K562 (cell line): ENCODE data around the gene FHIT. TPM values are rescaled to one million over a fixed set of nuclear protein-coding genes. Genes with fewer than 3 reads are reported as not detected.

Experiments used
- ATAC-seq: fragments of 200-7000 bp; cut with Tn5 transposase; 3 replicates; pipeline ENCODE4 v1.9.1; 2020; ENCODE audit warnings: moderate library complexity
- BruUV-seq: library from RNA; stranded (reverse); fragments of 400-500 nt; replicated peaks from 2 replicates; lab custom pipeline; 2021; lab: Mats Ljungman, UMichigan
- CTCF ChIA-PET: fragments of 300-600 bp; formaldehyde crosslinking; extraction: SDS; loops from one replicate; lab custom pipeline; 2021; ENCODE audit warnings: low intra/inter-chr PET ratio; lab: Yijun Ruan, JAX
- POLR2A ChIA-PET: fragments of 300-600, 350-650 bp; sonication (Branson Sonifier 250); formaldehyde crosslinking; extraction: SDS; loops from one replicate; lab custom pipeline; 2021; ENCODE audit warnings: antibody characterized with exemption, inconsistent platforms; lab: Yijun Ruan, JAX
- DNase-seq, 4 experiments: peaks; one replicate each; pipeline versions ENCODE4 v3.0.0 to v3.0.0-alpha.2; 2011 to 2018; ENCODE audit warnings: low spot score in 3 of 4, mixed read lengths in 3 of 4; ENCODE audit errors: extremely low read depth in 1 of 4
- FAIRE-seq: peaks from 2 replicates; lab custom pipeline; 2011; peaks lifted over from hg19 to GRCh38; lab: Jason Lieb, UNC
- H2AFZ ChIP-seq: 2 replicates; pipeline ENCODE4 v1.6.0; 2011; ENCODE audit warnings: low read depth, low read length, control low read depth, inconsistent platforms
- H3K27ac ChIP-seq: fragments of 200-600 bp; 3 replicates; pipeline ENCODE4 v1.8.0; 2011; ENCODE audit warnings: low read depth, mild to moderate bottlenecking, control low read depth, inconsistent platforms, low read length, moderate library complexity, mixed read lengths; ENCODE audit errors: extremely low read depth
- H3K27me3 ChIP-seq, 2 experiments: fragments of 300-600 bp in 1 of 2; 2 replicates in 1 of 2; 3 replicates in 1 of 2; pipeline versions ENCODE4 v1.6.0 to v1.8.0; 2011; ENCODE audit warnings: inconsistent platforms in 2 of 2, low read length in 2 of 2, mild to moderate bottlenecking in 1 of 2, mixed read lengths in 1 of 2, moderate library complexity in 1 of 2; ENCODE audit not compliant: control insufficient read depth in 2 of 2, insufficient read depth in 2 of 2
- H3K36me3 ChIP-seq: fragments of 300-600 bp; 3 replicates; pipeline ENCODE4 v1.8.0; 2011; ENCODE audit warnings: mild to moderate bottlenecking, low read length, inconsistent platforms; ENCODE audit not compliant: control insufficient read depth, insufficient read depth
- H3K4me1 ChIP-seq, 2 experiments: fragments of 200-600 bp in 1 of 2; replicated peaks in 1 of 2; 2 replicates in 1 of 2; 3 replicates in 1 of 2; pipeline versions ENCODE4 v1.5.1 to v1.8.0; 2011; ENCODE audit warnings: inconsistent platforms in 2 of 2, low read length in 2 of 2, mild to moderate bottlenecking in 1 of 2, mixed read lengths in 1 of 2, moderate library complexity in 1 of 2; ENCODE audit not compliant: control insufficient read depth in 2 of 2, insufficient read depth in 2 of 2
- H3K4me2 ChIP-seq: 2 replicates; pipeline ENCODE4 v1.6.1; 2011; ENCODE audit warnings: low read length, control low read depth, inconsistent platforms, mixed read lengths; ENCODE audit not compliant: insufficient read depth
- H3K4me3 ChIP-seq: fragments of 200-600 bp; sonication (generic), shearing (Covaris generic); 2 replicates; pipeline ENCODE4 v1.5.1; 2016; ENCODE audit warnings: control low read depth, inconsistent platforms
- H3K79me2 ChIP-seq: fragments of 200-600 bp; 3 replicates; pipeline ENCODE4 v1.8.0; 2011; ENCODE audit warnings: low read length, inconsistent platforms; ENCODE audit not compliant: control insufficient read depth, insufficient read depth
- H3K9ac ChIP-seq, 2 experiments: 2 replicates each; pipeline versions ENCODE4 v1.6.0 to v1.6.1; 2011; ENCODE audit warnings: low read depth in 2 of 2, low read length in 2 of 2, control low read depth in 1 of 2, inconsistent platforms in 1 of 2, mild to moderate bottlenecking in 1 of 2, mixed read lengths in 1 of 2; ENCODE audit not compliant: insufficient read depth in 1 of 2
- H3K9me1 ChIP-seq: one replicate; pipeline ENCODE4 v1.6.0; 2011; ENCODE audit warnings: inconsistent platforms, mild to moderate bottlenecking, low read length, moderate library complexity; ENCODE audit not compliant: control insufficient read depth, insufficient read depth
- H3K9me3 ChIP-seq: replicated peaks from 2 replicates; pipeline ENCODE4 v1.5.1; 2011; ENCODE audit warnings: low read depth, low read length, inconsistent platforms; ENCODE audit not compliant: control insufficient read depth, insufficient read depth
- H4K20me1 ChIP-seq: replicated peaks from 2 replicates; pipeline ENCODE4 v1.6.1; 2011; ENCODE audit warnings: low read length, inconsistent platforms, mixed read lengths; ENCODE audit not compliant: control insufficient read depth, insufficient read depth
- DPF2 ChIP-seq: fragments of 450-650 bp; IDR thresholded peaks from 2 replicates; pipeline ENCODE4 v1.6.1; 2016
- EWSR1 ChIP-seq: fragments of 450-650 bp; IDR thresholded peaks from 2 replicates; pipeline ENCODE4 v1.6.1; 2018; ENCODE audit warnings: borderline replicate concordance, mild to moderate bottlenecking, low read depth, moderate library complexity; ENCODE audit not compliant: partially characterized antibody
- HMG20B ChIP-seq: fragments of 250-450 bp; sonication (Bioruptor Pico); IDR thresholded peaks from 2 replicates; pipeline ENCODE4 v1.5.0; 2021; ENCODE audit warnings: mild to moderate bottlenecking
- IRF2 ChIP-seq: sonication (generic); formaldehyde crosslinking; IDR thresholded peaks from 2 replicates; pipeline ENCODE4 v1.8.1; 2022; ENCODE audit warnings: mild to moderate bottlenecking, missing genetic modification reagents
- KLF13 ChIP-seq: fragments of 450-650 bp; IDR thresholded peaks from 2 replicates; pipeline ENCODE4 v1.6.1; 2016; ENCODE audit warnings: missing genetic modification characterization, low read depth, mild to moderate bottlenecking, missing compliant biosample characterization, moderate library complexity, borderline replicate concordance
- MIER1 ChIP-seq: fragments of 450-650 bp; IDR thresholded peaks from 2 replicates; pipeline ENCODE4 v1.6.1; 2016; ENCODE audit warnings: antibody characterized with exemption, mild to moderate bottlenecking, low read depth
- NCOA6 ChIP-seq: fragments of 450-650 bp; IDR thresholded peaks from 2 replicates; pipeline ENCODE4 v1.6.1; 2017; ENCODE audit warnings: mild to moderate bottlenecking
- NONO ChIP-seq, 2 experiments: fragments of 200-400 bp in 1 of 2; fragments of 450-650 bp in 1 of 2; formaldehyde crosslinking in 1 of 2; IDR thresholded peaks; 2 replicates each; pipeline ENCODE4 v1.6.1; 2017; ENCODE audit warnings: low read depth in 2 of 2, mild to moderate bottlenecking in 2 of 2, moderate library complexity in 2 of 2, low read length in 1 of 2
- NR3C1 ChIP-seq: sonication (generic); formaldehyde crosslinking; IDR thresholded peaks from 2 replicates; pipeline ENCODE4 v1.8.1; 2022; ENCODE audit warnings: missing genetic modification reagents
- NRF1 ChIP-seq, 2 experiments: fragments of 450-650 bp; IDR thresholded peaks in 1 of 2; conservative IDR thresholded peaks in 1 of 2; 2 replicates each; pipeline ENCODE4 v1.6.1; 2014; ENCODE audit warnings: mild to moderate bottlenecking in 2 of 2
- ZC3H8 ChIP-seq: fragments of 450-650 bp; IDR thresholded peaks from 2 replicates; pipeline ENCODE4 v1.6.1; 2017
- ZFP30 ChIP-seq: fragments of 250-450 bp; sonication (Bioruptor Pico); IDR thresholded peaks from 2 replicates; pipeline ENCODE4 v1.8.0; 2022; ENCODE audit warnings: moderate library complexity, mild to moderate bottlenecking, inconsistent platforms, borderline replicate concordance
- WGBS: fragments of 100-300 bp; shearing (Covaris generic); methylation state at CpG from one replicate; pipeline ENCODE4 v1.1.6; 2016; ENCODE audit warnings: low coverage, mixed read lengths; ENCODE audit not compliant: insufficient coverage; ENCODE audit errors: missing lambda C conversion rate; 5-methylcytosine and 5-hydroxymethylcytosine counted together
- in situ Hi-C: fragments of 300-500 bp; cut with MboI; formaldehyde crosslinking; loops from 4 replicates; pipeline ENCODE4 v1.15.0; 2018; ENCODE audit warnings: inconsistent platforms, mixed read lengths
- intact Hi-C: fragments of 100-400 bp; cut with micrococcal nuclease; formaldehyde crosslinking; loops from 2 replicates; pipeline ENCODE4 v1.14.2; 2022
- polyA plus RNA-seq, 8 experiments: library from polyadenylated mRNA; depleted of rRNA in 4 of 8; stranded (reverse) in 5 of 8; unstranded in 3 of 8; fragments of >200 nt; fragmentation: Nextera tagmentation in 2 of 8; fragmentation: Illumina TruSeq in 1 of 8; extraction: Ambion mirVana in 2 of 8; extraction: Trizol in 1 of 8; gene quantifications; 2 replicates each; pipeline versions ENCODE4 v1.2.1 to v1.2.3, GENCODE V29; 2011 to 2014; ENCODE audit warnings: inconsistent platforms in 1 of 8, missing spikeins in 1 of 8
- total RNA-seq, 7 experiments: library from RNA; depleted of rRNA in 6 of 7; stranded (reverse); fragments of >200 nt in 6 of 7; fragmentation: Illumina TruSeq in 2 of 7; extraction: Trizol in 2 of 7; gene quantifications; 2 replicates each; pipeline versions ENCODE4 v1.2.1 to v1.2.3, GENCODE V29; 2011 to 2021; ENCODE audit warnings: low replicate concordance in 1 of 7
- TF ChIP-seq, protein P1 (sequence below): sonication (generic); formaldehyde crosslinking; IDR thresholded peaks from 2 replicates; pipeline ENCODE4 v1.8.0; 2022; ENCODE audit warnings: mild to moderate bottlenecking, low read depth, missing genetic modification reagents
- TF ChIP-seq, protein P2 (sequence below): fragments of 450-650 bp; IDR thresholded peaks from 2 replicates; pipeline ENCODE4 v1.6.1; 2016; ENCODE audit warnings: borderline replicate concordance

FHIT gene
- total and polyA plus RNA-seq, 9 of the 15 experiments (the other 6 are each of a cell fraction or from before 2014, with no cell fraction given), result 1.7 to 9.1 (median 4.3) TPM

DNA sequence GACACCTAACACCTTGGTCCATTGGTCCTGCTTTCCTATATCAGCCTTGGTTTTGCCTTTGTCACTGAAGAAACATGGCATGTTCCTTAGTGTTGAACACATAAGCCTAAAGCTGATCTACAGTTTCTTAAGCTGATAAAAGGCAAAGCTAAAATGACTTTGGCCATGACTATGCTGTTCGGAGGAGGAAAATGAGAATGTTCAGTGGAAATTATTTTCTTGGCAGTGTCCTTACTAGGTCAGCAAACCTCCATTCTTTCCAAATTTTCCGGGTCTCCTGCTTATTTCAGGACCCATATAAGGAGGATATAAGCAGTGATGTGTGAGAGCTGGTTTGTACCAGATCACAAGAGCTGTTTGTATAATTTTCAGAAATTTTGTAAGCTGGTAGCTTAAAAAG, 1368.5 kb downstream of the FHIT start:
- Histone ChIP-seq H3K36me3 (no peaks in the 10 kb centered on the region), H3K27ac (no peak overlapping the region), H3K9me1 (no peaks in the 10 kb centered on the region), H3K4me1 (peaks cover 0 to 3% of the 10 kb centered on the region in 2 experiments; a peak in 1 of 5 replicates), H3K9ac (no peak overlapping the region), H4K20me1 (no peaks in the 10 kb centered on the region), H3K4me2 (no peak overlapping the region), H3K79me2 (no peaks in the 10 kb centered on the region), H3K27me3 (no peaks in the 10 kb centered on the region), H2AFZ (no peak overlapping the region), H3K4me3 (no peak overlapping the region), H3K9me3 (no peaks in the 10 kb centered on the region)
- BruUV-seq, result no TSS peak
- TF ChIP-seq NRF1 (conservative IDR thresholded peaks at IDR 0.05 in 1 of 2, IDR thresholded peaks at IDR 0.05 in 1 of 2) (no peak), NCOA6 (no peak), NONO (IDR thresholded peaks at IDR 0.05; ENCODE audit: low read depth in 2 of 2, low read length in 1 of 2) (no peak), KLF13 (tag) (no peak), IRF2 (CRISPR knock-in tag) (no peak), ZFP30 (no peak), NR3C1 (CRISPR knock-in tag) (no peak), DPF2 (no peak), EWSR1 (no peak), MIER1 (no peak), HMG20B (no peak), ZC3H8 (no peak)
- TF ChIP-seq, protein P1, sequence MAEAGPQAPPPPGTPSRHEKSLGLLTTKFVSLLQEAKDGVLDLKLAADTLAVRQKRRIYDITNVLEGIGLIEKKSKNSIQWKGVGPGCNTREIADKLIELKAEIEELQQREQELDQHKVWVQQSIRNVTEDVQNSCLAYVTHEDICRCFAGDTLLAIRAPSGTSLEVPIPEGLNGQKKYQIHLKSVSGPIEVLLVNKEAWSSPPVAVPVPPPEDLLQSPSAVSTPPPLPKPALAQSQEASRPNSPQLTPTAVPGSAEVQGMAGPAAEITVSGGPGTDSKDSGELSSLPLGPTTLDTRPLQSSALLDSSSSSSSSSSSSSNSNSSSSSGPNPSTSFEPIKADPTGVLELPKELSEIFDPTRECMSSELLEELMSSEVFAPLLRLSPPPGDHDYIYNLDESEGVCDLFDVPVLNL (CRISPR knock-in tag), result no peak
- TF ChIP-seq, protein P2, sequence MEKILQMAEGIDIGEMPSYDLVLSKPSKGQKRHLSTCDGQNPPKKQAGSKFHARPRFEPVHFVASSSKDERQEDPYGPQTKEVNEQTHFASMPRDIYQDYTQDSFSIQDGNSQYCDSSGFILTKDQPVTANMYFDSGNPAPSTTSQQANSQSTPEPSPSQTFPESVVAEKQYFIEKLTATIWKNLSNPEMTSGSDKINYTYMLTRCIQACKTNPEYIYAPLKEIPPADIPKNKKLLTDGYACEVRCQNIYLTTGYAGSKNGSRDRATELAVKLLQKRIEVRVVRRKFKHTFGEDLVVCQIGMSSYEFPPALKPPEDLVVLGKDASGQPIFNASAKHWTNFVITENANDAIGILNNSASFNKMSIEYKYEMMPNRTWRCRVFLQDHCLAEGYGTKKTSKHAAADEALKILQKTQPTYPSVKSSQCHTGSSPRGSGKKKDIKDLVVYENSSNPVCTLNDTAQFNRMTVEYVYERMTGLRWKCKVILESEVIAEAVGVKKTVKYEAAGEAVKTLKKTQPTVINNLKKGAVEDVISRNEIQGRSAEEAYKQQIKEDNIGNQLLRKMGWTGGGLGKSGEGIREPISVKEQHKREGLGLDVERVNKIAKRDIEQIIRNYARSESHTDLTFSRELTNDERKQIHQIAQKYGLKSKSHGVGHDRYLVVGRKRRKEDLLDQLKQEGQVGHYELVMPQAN, result no peak
- in situ Hi-C loops (no loop called here), intact Hi-C loops (no loop called here)
- DNase-seq, result no peak
- POLR2A ChIA-PET, result no interaction called here
- CTCF ChIA-PET, result no interaction called here
- ATAC-seq, result no peak
- no peak for FAIRE-seq
- no CpG with 5 or more reads among the region's 2 CpGs for WGBS
